ENCODE measurements around the gene PRR3.

Gene PRR3

DNA sequence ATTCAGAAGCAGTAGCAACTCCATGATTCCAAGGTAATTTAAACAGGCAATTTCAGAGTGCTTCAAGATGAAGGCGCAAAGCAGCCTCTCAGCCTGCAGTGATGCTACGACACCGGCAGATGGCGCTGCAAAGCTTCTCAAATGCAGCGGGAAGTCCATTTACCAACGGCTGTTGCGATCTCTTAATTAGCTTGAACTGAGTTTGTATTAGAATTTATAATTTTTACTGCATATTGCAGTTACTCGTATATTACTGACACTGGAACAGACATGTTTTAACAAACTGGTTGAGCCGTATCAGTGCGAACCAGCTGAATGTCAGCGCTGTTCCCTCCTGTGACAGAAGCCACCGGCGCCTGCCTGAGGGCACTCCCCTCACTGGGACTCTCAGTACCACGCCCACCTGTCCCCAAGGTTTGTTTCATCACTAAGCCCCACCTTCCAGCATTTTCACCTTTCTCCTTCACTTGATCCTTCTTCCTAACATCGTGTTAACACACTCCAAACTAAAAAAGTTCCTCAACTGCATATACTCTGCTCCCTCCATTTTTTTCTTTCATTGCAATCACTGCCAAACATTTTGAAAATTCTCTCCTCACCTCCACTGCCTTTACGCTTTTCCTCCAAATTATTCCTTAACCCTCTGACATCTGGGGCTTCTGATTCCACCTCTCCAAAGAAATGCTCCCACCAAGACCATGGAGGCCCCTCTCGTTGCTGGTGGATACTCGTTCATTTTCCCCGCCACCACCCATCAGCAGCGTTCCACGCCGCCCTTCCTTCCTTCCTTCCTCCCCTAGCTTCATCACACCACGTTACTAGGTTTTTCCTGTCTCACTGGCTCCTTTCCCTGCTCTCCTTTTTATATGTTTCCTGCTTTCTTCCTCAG is 15.3 kb upstream of the PRR3 start:
- DNase-seq = peak; percentile 87

DNA sequence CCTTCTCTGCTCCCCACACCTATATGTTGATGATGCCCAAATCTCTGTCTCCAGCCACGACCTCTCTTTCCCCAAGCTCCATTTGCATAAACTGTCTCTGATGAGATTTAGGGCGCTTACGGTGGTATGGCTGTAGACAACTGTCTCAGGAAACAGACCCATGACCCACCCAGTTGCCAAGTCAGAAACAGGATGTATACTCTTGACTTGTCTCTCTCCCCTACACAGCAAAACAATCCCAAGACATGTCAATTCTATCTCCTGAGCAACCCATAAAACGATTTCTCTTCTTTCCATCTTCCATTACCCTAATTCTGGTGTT is 14.7 kb upstream of the PRR3 start:
- DNase-seq = no peak

- no peak for DNase-seq
Measured at GRCh38 chr6:30542915-30543314, 14.2 kb upstream of the PRR3 start.

DNA sequence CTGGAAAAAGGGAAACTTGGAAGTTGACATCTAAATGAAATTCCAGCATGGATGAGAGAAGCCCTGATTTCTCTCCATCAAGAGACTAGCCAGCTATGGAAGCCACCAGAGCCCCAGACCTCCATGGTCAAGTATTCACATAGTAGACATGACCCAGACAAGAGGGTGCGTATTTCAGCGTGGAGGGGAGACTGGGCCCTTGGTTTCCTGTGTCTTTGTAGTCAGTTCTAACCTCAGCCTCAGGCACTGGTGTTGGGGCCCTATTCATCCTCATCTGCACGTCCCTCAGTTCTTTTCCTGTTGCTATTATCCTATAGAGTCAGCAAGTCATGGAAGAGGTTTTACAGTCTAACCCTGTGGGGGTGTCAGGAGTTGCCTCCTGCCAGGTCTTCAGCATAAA is 13.3 kb upstream of the PRR3 start:
- no peak for DNase-seq

- peak; percentile 63 for DNase-seq
Measured at GRCh38 chr6:30544666-30545272, 12.3 kb upstream of the PRR3 start.

GRCh38 chr6:30547454-30547853 is 9.6 kb upstream of the PRR3 start:
- DNase-seq = no peak

- DNase-seq = no peak
Measured at GRCh38 chr6:30548375-30548774, 8.7 kb upstream of the PRR3 start.

DNA sequence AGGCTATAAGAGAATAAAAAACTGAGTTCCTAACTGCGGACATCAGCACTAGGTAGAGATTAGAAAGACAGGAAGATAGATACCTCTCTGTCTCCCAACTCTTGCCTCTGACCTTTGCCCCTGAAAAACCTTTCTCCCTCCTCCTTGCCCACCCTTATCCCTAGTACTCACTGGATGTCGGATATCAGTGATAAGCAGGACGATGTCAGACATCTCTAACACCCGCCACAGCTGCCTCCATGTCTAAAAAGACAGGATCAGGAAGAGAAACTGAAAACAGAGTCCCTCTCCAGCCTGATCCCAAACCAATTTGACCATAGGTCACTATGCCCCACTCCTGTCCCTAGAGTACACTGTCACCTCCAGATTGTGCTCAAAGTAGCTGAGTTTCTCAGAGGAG is 2.7 kb upstream of the PRR3 start:
- DNase-seq = no peak

GRCh38 chr6:30554962-30555815 is 1.9 kb upstream of the PRR3 start:
- DNase-seq = peak; percentile 16

DNA sequence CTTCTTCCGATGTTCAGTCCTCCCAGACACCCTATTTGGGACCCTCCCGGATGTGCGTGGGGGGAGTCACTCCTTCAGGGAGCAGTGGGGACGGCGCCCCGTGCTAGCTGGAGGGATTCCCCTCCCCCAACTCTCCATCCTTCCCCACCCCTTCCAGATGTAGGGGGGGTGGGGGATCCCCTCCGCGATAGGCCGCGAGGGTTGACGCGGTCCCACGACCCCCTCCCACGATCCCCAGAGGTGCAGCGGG is 1.4 kb upstream of the PRR3 start:
- no peak for DNase-seq

GRCh38 chr6:30556066-30556905 is 809 bp upstream of the PRR3 start, which contains the start of gene GNL1:
Gene GNL1 (minus strand): TSS chr6:30556489. CDS start chr6:30556203, 286 bp downstream.
- peak; percentile 86 for DNase-seq

DNA sequence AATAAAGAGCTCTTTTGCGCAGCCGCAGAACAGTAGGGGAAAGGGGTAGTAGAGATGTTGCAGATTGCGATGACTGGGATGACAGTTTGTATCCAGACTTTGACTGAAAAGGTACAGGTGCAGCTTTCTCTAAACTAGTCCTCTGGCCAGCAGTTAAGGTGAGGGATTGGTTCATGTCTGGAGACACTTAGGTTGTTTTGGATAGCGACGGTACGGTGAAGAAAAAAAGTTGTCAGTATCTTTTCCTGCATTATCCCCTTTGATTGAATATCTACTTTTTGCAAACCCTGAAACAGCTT is 537 bp downstream of the PRR3 start:
- no peak for DNase-seq

- DNase-seq = no peak
Measured at GRCh38 chr6:30560930-30561329, 3.8 kb downstream of the PRR3 start.

DNA sequence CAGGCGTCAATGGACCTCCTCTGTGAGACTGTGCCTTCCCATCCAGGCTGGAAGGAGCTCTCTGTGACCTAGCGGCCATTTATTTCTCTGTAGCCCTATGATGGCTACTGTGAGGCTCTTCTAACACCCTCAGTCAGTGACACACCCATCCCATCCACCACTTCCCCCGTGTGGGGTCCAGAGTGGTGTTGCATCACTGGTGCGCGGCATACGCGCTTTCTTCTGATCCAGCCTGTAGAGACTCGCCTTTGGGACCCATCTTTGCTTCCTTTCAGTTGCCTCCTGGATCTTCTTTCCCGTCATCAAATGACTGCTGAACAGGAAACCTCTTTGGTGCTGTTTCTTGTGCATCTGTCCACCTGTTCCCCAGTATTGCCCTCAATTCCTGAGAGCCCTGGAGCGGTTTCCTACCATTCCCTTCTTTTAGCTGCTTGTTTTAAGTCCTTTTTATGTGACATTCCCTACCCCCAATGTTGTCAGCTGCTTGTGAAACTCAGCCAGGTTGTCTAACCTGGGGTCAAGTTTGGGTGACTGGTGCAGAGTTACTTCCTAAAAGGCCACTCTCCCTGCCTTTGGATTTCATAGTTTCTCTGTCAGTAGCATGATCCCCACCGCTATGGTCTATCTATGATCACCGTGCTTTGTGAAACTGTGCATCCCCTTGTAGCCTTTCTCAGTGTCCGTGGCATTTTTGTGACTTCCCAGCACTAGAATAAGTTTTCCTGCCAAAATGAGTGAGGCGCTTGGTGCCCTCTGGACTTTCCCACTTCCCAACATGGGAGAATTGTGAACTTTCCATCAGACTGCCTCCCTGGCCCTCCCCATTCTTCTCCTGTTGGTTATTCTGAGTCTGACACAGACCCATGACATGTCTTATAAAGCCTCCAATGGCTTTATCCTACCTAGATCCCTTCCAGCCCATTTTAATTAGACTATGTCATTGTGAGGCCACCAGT is 5.7 kb downstream of the PRR3 start:
- DNase-seq = no peak

GRCh38 chr6:30564114-30564513 is 7.0 kb downstream of the PRR3 start:
- DNase-seq = no peak

GRCh38 chr6:30565772-30566171 is 8.7 kb downstream of the PRR3 start:
- DNase-seq = no peak

DNA sequence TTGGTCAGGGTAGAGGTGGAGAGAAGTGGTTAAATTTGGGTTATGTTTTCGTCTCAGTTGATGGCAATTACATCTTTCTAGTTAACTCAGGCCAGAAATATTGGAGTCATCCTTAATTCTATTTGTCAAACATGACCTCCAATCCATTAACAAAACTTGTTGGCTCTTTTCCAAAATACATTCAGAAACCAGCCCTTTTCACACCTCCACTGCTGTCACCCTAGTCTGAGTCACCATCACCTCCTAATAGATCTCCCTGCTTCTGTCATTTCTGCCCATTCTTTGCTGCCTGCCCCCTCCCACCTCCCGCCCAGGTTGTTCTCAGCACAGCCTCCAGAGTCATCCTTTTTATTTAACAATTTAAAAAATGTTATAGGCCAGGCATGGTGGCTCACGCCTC is 11.2 kb downstream of the PRR3 start:
- DNase-seq = no peak

DNA sequence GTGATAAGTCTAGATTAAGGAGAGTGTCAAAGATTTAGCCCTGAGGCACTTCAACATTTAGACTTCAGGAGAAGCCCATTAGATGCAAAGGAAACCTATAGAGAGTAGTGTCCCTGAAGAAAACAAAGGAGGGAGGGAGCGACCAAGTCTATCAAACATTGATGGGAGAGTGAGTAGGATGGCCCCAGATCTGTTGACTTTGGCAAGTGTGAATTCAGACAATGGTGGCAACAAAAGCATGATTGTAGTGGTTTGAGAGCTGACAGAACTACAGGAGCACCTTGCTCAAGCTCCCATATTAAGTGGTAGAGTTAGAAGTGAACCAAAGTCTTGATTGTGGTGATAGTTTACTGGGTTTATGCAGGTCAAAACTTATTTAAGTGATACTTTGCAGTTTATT is 13.2 kb downstream of the PRR3 start:
- DNase-seq = no peak

DNA sequence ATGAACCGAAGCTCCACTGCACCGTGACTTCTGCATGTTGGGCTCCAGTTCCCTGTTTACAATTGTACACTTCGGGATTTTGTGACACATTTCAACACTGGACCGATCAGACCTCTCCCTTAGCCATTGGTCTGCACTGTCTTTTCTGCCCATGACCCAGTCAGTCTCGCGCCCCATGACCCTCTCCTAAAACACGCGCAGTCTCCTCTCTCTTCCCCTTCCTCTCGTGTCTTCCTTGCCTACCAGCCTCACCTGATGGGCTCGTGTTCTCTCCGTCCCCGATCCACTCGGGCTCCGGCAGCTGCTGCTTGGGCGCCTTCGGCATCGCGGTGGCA is 13.6 kb downstream of the PRR3 start:
- DNase-seq = no peak

DNA sequence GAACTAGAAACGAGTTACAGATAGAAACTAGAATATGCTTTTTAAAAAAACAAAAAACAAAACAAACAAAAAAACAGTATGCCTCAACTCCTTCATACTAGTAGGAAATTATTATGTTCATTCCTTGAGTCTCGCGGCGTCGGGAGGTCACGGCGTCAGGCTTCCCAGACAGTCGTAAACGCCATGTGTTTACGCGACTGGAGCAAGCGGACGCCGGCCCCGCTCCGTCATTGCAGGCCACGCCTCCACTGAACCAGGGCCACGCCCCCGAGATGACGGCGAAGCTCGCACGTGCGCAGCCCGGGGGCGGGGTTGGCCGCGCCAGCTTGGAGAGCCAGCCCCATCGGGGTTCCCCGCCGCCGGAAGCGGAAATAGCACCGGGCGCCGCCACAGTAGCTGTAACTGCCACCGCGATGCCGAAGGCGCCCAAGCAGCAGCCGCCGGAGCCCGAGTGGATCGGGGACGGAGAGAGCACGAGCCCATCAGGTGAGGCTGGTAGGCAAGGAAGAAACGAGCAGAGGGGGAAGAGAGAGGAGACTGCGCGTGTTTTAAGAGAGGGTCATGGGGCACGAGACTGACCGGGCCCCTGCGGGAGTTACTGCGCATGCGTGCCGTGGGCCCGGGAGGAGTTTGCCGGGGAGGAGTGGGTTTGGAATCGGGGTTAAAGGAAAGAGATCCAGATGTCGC is 14.1 kb downstream of the PRR3 start, which contains the start of gene ABCF1:
Gene ABCF1 (plus strand): TSS at position 368 of the 687 bp plus-strand sequence. CDS start 46 bp downstream, at position 414.
- DNase-seq = peak; percentile 94

GRCh38 chr6:30571762-30572082 is 14.6 kb downstream of the PRR3 start:
- DNase-seq = no peak

- DNase-seq = no peak
Measured at GRCh38 chr6:30572148-30572547, 15.1 kb downstream of the PRR3 start.

Measured in NCI-H1105 treated with DMSO at 0.1 percent for 48 hours (cell line).